GM23248 (cell line): Measurements from ENCODE around the gene TOR3A. TPM values are rescaled to one million over a fixed set of nuclear protein-coding genes. Genes with fewer than 3 reads are reported as not detected.

Source experiments
- DNase-seq: peaks from one replicate; pipeline ENCODE4 v3.0.0-alpha.2; 2015
- H2AFZ ChIP-seq: fragments of 200-600 bp; sonication (generic); 2 replicates; pipeline ENCODE4 v1.6.1; 2016; ENCODE audit warnings: antibody characterized with exemption
- H3F3A ChIP-seq: fragments of 200-600 bp; sonication (generic); 2 replicates; pipeline ENCODE4 v1.6.1; 2016; ENCODE audit warnings: mild to moderate bottlenecking, antibody characterized with exemption, mixed run types; ENCODE audit not compliant: insufficient read depth
- H3K27ac ChIP-seq: fragments of 200-600 bp; sonication (generic); 2 replicates; pipeline ENCODE4 v1.5.1; 2016; ENCODE audit warnings: mild to moderate bottlenecking
- H3K27me3 ChIP-seq: fragments of 200-600 bp; sonication (generic); replicated peaks from 2 replicates; pipeline ENCODE4 v1.6.1; 2016; ENCODE audit warnings: mild to moderate bottlenecking; ENCODE audit not compliant: insufficient read depth
- H3K36me3 ChIP-seq: fragments of 200-600 bp; sonication (generic); 2 replicates; pipeline ENCODE4 v1.6.1; 2016; ENCODE audit warnings: low read depth, mild to moderate bottlenecking
- H3K4me1 ChIP-seq: fragments of 200-600 bp; sonication (generic); 2 replicates; pipeline ENCODE4 v1.6.1; 2016; ENCODE audit warnings: mild to moderate bottlenecking; ENCODE audit not compliant: insufficient read depth
- H3K4me2 ChIP-seq: fragments of 200-600 bp; sonication (generic); one replicate; pipeline ENCODE4 v1.6.1; 2016; ENCODE audit warnings: mild to moderate bottlenecking; ENCODE audit not compliant: unreplicated experiment
- H3K4me3 ChIP-seq: fragments of 200-600 bp; sonication (generic); 2 replicates; pipeline ENCODE4 v1.5.1; 2016; ENCODE audit warnings: mild to moderate bottlenecking
- H3K79me2 ChIP-seq: fragments of 200-600 bp; sonication (generic); 2 replicates; pipeline ENCODE4 v1.6.1; 2016; ENCODE audit warnings: mild to moderate bottlenecking; ENCODE audit not compliant: insufficient read depth
- H3K9ac ChIP-seq: fragments of 200-600 bp; sonication (generic); 2 replicates; pipeline ENCODE4 v1.6.1; 2016; ENCODE audit warnings: mild to moderate bottlenecking
- H3K9me2 ChIP-seq: fragments of 200-600 bp; sonication (generic); 2 replicates; pipeline ENCODE4 v1.6.1; 2016; ENCODE audit warnings: mixed run types, mild to moderate bottlenecking, moderate library complexity; ENCODE audit not compliant: insufficient read depth
- H3K9me3 ChIP-seq: fragments of 200-600 bp; sonication (generic); one replicate; pipeline ENCODE4 v1.6.1; 2017; ENCODE audit warnings: low read depth
- H4K20me1 ChIP-seq: fragments of 200-600 bp; sonication (generic); 2 replicates; pipeline ENCODE4 v1.6.0; 2016; ENCODE audit not compliant: insufficient read depth
- EZH2 ChIP-seq: fragments of 200-600 bp; sonication (generic); IDR thresholded peaks from 2 replicates; pipeline ENCODE4 v1.6.1; 2018; ENCODE audit warnings: antibody characterized with exemption, mild to moderate bottlenecking; ENCODE audit not compliant: insufficient read depth, poor library complexity, severe bottlenecking
- EZH2phosphoT487 ChIP-seq: fragments of 200-600 bp; sonication (generic); IDR thresholded peaks from 2 replicates; pipeline ENCODE4 v1.6.1; 2018; ENCODE audit warnings: antibody characterized with exemption, moderate library complexity, mild to moderate bottlenecking, low read depth; ENCODE audit not compliant: insufficient read depth
- WGBS, 2 experiments: methylation state at CpG; one replicate each; pipeline ENCODE4 v1.1.6; 2015 to 2017; ENCODE audit warnings: low lambda C conversion rate in 2 of 2, low coverage in 1 of 2; ENCODE audit errors: missing lambda C conversion rate in 2 of 2; 5-methylcytosine and 5-hydroxymethylcytosine counted together
- in situ Hi-C: fragments of 300-500 bp; cut with MboI; formaldehyde crosslinking; loops from 2 replicates; pipeline ENCODE4 v1.15.0; 2020
- polyA plus RNA-seq: library from polyadenylated mRNA; unstranded; fragments of >200 nt; fragmentation: Nextera tagmentation; extraction: Ambion mirVana; gene quantifications from 2 replicates; pipeline ENCODE4 v1.2.1, GENCODE V29; 2016
- total RNA-seq: library from RNA; depleted of rRNA; stranded (reverse); fragments of >200 nt; shearing (Covaris generic); gene quantifications from 2 replicates; pipeline ENCODE4 v1.2.3, GENCODE V29; 2014

Gene TOR3A
- total and polyA plus RNA-seq, 2 experiments from 2014 or later = 22.2 to 45.5 TPM

DNA sequence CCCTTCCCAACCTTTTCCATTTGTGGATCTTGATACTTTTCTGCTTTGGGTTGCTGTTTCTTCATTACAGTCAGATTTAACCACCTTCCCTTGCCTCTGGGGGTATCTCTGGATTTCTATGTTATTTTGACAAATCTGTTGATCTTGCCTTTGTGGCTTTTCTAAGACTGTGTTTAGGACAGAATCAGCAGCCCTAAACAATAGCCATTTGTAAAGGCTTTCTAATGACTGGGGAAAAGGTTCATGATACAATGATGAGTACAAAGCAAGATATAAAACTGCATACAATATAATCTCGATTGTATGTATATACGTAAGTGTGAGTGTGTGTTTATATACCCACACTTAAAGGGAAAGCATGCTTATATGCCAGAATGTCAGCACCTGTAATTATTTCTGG lies 28.4 kb upstream of the TOR3A start:
- Histone ChIP-seq H3K4me3 (no peak overlapping the region), H4K20me1 (no peaks in the 10 kb centered on the region), H3K4me2 (no peak overlapping the region), H3K9ac (no peak overlapping the region), H2AFZ (no peak overlapping the region), H3K79me2 (0 out of 2 replicates have a peak, but pooled peaks cover 7% of the 10 kb centered on the region), H3K4me1 (peaks cover 23% of the 10 kb centered on the region), H3K36me3 (no peaks in the 10 kb centered on the region; the same call in 1 of the 2 replicates), H3K9me2 (no peaks in the 10 kb centered on the region), H3K27ac (no peak overlapping the region), H3K27me3 (no peaks in the 10 kb centered on the region), H3K9me3 (no peaks in the 10 kb centered on the region), H3F3A (peaks cover 30% of the 10 kb centered on the region)
- no peak for DNase-seq
- WGBS, 2 experiments = 97 to 100% methylated on average over 2 of the region's 2 CpGs
- in situ Hi-C loops = no loop called here
- TF ChIP-seq EZH2phosphoT487 (no peak), EZH2 (no peak)

- Histone ChIP-seq H3K9me3 (no peaks in the 10 kb centered on the region), H3K4me2 (no peak overlapping the region), H3K27me3 (no peaks in the 10 kb centered on the region), H2AFZ (no peak overlapping the region), H3K4me1 (peaks cover 34% of the 10 kb centered on the region), H3K9me2 (no peaks in the 10 kb centered on the region), H3K9ac (no peak overlapping the region), H3K4me3 (no peak overlapping the region), H3K79me2 (no peaks in the 10 kb centered on the region), H3K36me3 (no peaks in the 10 kb centered on the region; the same call in 1 of the 2 replicates), H3F3A (peaks cover 42% of the 10 kb centered on the region), H4K20me1 (no peaks in the 10 kb centered on the region), H3K27ac (no peak overlapping the region; the same call in 1 of the 2 replicates)
- TF ChIP-seq EZH2phosphoT487 (no peak), EZH2 (no peak)
- 39 to 49% methylated on average over 2 of the region's 2 CpGs for WGBS, 2 experiments
- in situ Hi-C loops = no loop called here
- peak; percentile 50 for DNase-seq
Observed at GRCh38 chr1:179055937-179056336, 25.9 kb upstream of the TOR3A start.

DNA sequence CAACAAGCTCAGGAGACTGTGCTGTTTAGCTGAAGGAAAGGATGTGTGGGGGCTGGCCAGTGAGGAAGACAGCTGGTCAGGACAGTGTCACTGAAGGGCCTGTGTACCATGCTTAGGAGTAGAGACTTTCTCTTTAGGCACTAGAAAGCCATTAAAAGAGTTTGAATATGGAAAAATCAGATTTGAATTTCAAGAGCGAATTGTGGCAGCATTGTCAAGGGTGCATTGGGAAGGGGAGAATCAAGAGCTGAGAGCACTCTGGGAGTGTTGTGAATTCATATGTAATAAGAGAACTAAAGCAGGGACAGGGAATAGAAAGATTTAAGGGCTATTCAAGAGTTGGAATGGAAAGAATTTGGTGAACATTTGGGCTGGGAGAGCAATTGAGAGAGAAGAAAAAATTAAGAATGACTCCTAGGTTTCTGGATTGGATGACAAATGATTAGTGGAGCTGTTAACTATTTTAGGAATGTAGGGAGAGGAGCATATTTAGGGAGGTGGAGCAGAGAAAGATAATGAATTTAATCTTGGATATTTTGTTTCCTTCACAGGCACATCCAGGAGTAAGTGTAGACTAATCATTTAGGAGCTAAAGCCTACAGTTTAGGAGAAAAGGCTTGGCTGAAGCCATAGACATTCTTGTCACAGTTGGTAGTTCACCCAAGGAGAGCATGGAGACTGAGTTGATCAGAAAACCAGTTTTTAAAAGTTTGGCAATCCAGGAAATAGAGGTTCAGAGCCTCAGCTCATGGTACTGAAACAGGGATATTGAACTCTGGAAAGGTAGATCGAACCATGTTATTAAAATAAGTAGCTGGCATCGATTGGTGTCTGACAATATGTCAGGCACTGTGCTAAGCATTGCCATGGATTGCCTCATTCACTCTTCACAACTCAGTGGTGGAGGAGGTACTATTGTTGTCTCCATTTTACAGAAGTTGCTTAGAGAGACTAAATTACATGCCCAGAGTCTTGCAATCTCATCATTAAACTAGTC lies 23.1 kb upstream of the TOR3A start:
- no peaks in the 10 kb centered on the region for H3K9me3 ChIP-seq
- H3F3A ChIP-seq = peaks cover 42% of the 10 kb centered on the region
- no peak for TF ChIP-seq EZH2phosphoT487
- peak overlapping the region; percentile 43 for H3K9ac ChIP-seq
- peaks cover 34% of the 10 kb centered on the region for H3K4me1 ChIP-seq
- H2AFZ ChIP-seq = peak overlapping the region; percentile 8; the same call in 1 of the 2 replicates
- WGBS, 2 experiments = 98 to 99% methylated on average over 3 of the region's 3 CpGs
- peak overlapping the region; percentile 76 for H3K4me2 ChIP-seq
- H3K36me3 ChIP-seq = no peaks in the 10 kb centered on the region; the same call in 1 of the 2 replicates
- no peaks in the 10 kb centered on the region for H3K79me2 ChIP-seq
- in situ Hi-C loops = no loop called here
- H3K27me3 ChIP-seq = no peaks in the 10 kb centered on the region
- peak; percentile 61 for DNase-seq
- H4K20me1 ChIP-seq = no peaks in the 10 kb centered on the region
- H3K9me2 ChIP-seq = no peaks in the 10 kb centered on the region
- peak overlapping the region; percentile 36 for H3K4me3 ChIP-seq
- H3K27ac ChIP-seq = peak overlapping the region; percentile 76

DNA sequence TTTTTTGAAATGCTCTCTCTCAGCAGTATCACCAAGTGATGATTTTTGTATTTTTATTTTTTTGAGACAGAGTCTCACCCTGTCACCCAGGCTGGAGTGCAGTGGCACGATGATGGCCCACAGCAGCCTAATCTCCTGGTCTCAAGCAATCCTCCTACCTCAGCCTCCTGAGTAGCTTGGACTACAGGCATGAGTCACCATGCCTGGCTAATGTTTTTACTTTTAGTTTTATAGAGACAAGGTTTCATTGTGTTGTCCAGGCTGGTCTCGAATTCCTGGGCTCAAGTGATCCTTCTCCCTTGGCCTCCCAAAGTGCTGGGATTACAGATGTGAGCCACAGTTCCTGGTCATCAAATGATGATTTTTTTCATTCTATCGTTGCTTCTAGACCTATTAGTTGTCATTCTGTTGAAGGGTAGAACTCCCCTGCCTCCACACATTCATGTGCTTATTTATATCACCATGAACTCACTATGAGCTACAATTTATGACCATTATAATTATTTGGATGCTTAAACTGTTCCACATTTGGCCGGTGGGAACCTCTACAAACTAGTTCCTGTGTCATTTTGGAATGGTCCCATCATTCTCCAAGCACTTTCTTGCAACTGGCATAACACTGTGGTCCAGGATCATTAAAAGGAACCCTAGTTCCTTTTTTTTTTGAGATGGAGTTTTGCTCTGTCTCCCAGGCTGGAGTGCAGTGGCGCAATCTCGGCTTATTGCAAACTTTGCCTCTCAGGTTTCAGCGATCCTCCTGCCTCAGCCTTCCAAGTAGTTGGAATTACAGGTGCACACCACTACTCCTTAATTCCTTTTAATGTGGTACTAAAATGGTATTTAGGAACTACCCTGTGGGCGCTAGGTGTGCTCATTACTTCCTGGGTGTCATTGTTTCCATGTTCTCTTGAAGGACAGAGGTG lies 20.2 kb upstream of the TOR3A start:
- no peaks in the 10 kb centered on the region for H3K27me3 ChIP-seq
- peaks cover 24% of the 10 kb centered on the region for H3K4me1 ChIP-seq
- no peak overlapping the region for H3K9ac ChIP-seq
- no peak overlapping the region for H3K4me3 ChIP-seq
- no peak overlapping the region for H3K4me2 ChIP-seq
- H3F3A ChIP-seq = peaks cover 31% of the 10 kb centered on the region
- DNase-seq = no peak
- H3K27ac ChIP-seq = no peak overlapping the region
- in situ Hi-C loops = no loop called here
- no peaks in the 10 kb centered on the region for H3K9me3 ChIP-seq
- no peaks in the 10 kb centered on the region for H3K79me2 ChIP-seq
- peaks cover 2% of the 10 kb centered on the region; the same call in 1 of the 2 replicates for H3K36me3 ChIP-seq
- no peak for TF ChIP-seq EZH2phosphoT487
- no peak for TF ChIP-seq EZH2
- 86 to 87% methylated on average over 8 of the region's 8 CpGs for WGBS, 2 experiments
- no peak overlapping the region for H2AFZ ChIP-seq
- no peaks in the 10 kb centered on the region for H3K9me2 ChIP-seq
- no peaks in the 10 kb centered on the region for H4K20me1 ChIP-seq
